Nephron (organoid): ENCODE results near the gene KIAA1671.

Experiments used
- H3K27ac Mint-ChIP-seq, 3 experiments: 2 replicates each; pipeline ENCODE4 v1.8.0; 2020; ENCODE audit warnings: mixed read lengths in 3 of 3, mild to moderate bottlenecking in 2 of 3, moderate library complexity in 1 of 3
- H3K27me3 Mint-ChIP-seq: 2 replicates; pipeline ENCODE4 v1.8.0; 2021; ENCODE audit warnings: low read depth, mild to moderate bottlenecking, moderate library complexity, mixed read lengths
- H3K36me3 Mint-ChIP-seq: 2 replicates; pipeline ENCODE4 v1.8.0; 2020; ENCODE audit warnings: low read depth, mixed read lengths
- H3K4me1 Mint-ChIP-seq: 2 replicates; pipeline ENCODE4 v1.8.0; 2020; ENCODE audit warnings: mixed read lengths
- H3K4me3 Mint-ChIP-seq, 3 experiments: 2 replicates each; pipeline ENCODE4 v1.8.0; 2020; ENCODE audit warnings: mild to moderate bottlenecking in 3 of 3, mixed read lengths in 3 of 3, moderate library complexity in 2 of 3
- H3K9me3 Mint-ChIP-seq: 2 replicates; pipeline ENCODE4 v1.8.0; 2020; ENCODE audit warnings: mixed read lengths
- TF ChIP-seq, protein P1 (sequence below), 3 experiments: fragments of 200-600 bp; sonication (generic); IDR thresholded peaks; one replicate each; pipeline ENCODE4 v1.5.0; 2021; ENCODE audit warnings: antibody characterized with exemption in 3 of 3; ENCODE audit not compliant: unreplicated experiment in 3 of 3

Gene KIAA1671

DNA sequence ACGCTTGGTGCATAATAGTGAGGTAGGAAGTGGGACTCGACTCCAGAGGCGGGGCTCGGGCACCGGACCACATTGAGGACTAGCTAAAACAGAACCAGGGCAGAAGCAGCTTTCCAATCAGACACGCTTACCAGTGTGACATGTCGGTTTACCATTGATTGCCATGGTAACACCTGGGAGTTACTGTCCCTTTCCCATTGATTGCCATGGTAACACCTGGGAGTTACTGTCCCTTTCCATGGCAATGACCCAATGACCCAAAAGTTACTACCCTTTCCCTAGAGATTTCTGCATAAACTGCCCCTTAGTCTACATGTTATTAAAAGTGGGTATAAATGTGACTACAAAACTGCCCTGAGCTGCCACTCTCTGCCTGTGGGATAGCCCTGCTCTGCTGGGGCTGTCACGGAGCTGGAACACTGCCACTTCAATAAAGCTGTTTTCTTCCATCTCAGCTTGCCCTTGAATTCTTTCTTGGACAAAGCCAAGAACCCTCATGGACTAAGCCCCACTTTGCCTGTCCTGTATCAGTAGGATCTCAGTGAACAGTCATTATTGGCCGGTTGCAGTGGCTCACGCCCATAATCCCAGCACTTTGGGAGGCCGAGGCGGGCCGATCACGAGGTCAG is 169.7 kb downstream of the KIAA1671 start:
- TF ChIP-seq, protein P1, sequence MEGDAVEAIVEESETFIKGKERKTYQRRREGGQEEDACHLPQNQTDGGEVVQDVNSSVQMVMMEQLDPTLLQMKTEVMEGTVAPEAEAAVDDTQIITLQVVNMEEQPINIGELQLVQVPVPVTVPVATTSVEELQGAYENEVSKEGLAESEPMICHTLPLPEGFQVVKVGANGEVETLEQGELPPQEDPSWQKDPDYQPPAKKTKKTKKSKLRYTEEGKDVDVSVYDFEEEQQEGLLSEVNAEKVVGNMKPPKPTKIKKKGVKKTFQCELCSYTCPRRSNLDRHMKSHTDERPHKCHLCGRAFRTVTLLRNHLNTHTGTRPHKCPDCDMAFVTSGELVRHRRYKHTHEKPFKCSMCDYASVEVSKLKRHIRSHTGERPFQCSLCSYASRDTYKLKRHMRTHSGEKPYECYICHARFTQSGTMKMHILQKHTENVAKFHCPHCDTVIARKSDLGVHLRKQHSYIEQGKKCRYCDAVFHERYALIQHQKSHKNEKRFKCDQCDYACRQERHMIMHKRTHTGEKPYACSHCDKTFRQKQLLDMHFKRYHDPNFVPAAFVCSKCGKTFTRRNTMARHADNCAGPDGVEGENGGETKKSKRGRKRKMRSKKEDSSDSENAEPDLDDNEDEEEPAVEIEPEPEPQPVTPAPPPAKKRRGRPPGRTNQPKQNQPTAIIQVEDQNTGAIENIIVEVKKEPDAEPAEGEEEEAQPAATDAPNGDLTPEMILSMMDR (IDR thresholded peaks at IDR 0.05; ENCODE audit: unreplicated experiment in 3 of 3) = no peak
- Mint-ChIP-seq H3K27ac (peak overlapping the region; percentile 32 to 72 (median 63)), H3K27me3 (peaks cover 3% of the 10 kb centered on the region), H3K4me1 (peaks cover 56% of the 10 kb centered on the region), H3K4me3 (no peak overlapping the region), H3K36me3 (peaks cover 10% of the 10 kb centered on the region), H3K9me3 (peaks cover 3% of the 10 kb centered on the region)

DNA sequence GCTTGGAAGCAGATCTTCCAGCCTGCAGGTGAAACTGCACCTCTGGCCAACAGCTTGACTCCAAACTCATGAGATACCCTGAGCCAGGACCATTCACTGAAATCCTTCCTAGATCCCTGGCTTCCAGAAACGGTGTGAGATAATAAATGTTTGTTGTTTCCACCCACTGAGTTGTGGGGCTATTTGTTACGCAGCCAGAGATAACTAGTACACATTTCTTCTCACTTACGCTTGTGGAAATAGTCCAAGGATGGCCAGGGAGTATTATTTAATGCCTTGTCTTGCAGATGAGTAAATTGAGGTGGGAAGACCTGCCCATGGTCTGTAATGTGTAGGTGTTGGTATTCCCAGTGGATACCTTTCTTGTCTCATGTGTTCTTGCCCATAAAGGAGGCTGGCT is 171.2 kb downstream of the KIAA1671 start:
- no peak overlapping the region for H3K4me3 Mint-ChIP-seq
- H3K36me3 Mint-ChIP-seq = peaks cover 10% of the 10 kb centered on the region
- peaks cover 57% of the 10 kb centered on the region for H3K4me1 Mint-ChIP-seq
- H3K27me3 Mint-ChIP-seq = peaks cover 5% of the 10 kb centered on the region
- no peak overlapping the region for H3K27ac Mint-ChIP-seq
- TF ChIP-seq, protein P1 (IDR thresholded peaks at IDR 0.05; ENCODE audit: unreplicated experiment in 3 of 3) = no peak
- peaks cover 3% of the 10 kb centered on the region for H3K9me3 Mint-ChIP-seq

DNA sequence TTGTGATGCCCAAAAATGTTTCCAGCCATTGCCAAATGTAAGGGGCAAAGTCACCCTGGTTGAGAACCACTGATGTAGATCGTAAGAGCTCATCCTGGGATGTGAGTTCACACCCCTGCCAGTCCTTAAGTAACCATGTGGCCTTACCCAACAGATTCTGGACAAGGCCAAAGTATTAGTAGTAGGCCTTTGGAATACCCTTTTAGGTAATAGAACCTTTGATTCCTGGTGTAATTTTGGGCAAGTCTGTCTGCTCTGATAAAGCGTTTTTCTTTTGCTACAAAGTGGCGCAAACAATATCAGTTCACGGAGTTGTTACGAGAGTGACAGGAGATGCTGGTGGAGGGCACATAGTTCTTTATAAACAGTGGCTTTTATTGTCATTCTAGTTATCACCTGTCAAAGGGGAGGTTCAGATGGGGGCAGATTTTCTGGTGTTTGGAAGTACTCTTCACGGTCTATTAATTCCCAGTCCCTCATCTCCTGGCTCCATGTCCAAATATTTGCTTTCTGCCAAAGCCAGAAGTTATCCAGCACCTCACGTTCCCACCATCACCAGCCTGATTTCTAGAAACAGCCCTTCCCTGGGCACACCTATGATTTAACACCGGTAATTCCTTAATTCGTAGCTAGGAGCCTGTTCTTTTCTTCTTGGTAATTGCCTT is 173.3 kb downstream of the KIAA1671 start:
- TF ChIP-seq, protein P1 (IDR thresholded peaks at IDR 0.05; ENCODE audit: unreplicated experiment in 3 of 3) = no peak
- Mint-ChIP-seq H3K27ac (peak overlapping the region in 2 of 3 experiments; percentile 24 to 53), H3K4me3 (no peak overlapping the region), H3K27me3 (peaks cover 5% of the 10 kb centered on the region), H3K36me3 (peaks cover 10% of the 10 kb centered on the region), H3K9me3 (peaks cover 3% of the 10 kb centered on the region), H3K4me1 (peaks cover 36% of the 10 kb centered on the region)

DNA sequence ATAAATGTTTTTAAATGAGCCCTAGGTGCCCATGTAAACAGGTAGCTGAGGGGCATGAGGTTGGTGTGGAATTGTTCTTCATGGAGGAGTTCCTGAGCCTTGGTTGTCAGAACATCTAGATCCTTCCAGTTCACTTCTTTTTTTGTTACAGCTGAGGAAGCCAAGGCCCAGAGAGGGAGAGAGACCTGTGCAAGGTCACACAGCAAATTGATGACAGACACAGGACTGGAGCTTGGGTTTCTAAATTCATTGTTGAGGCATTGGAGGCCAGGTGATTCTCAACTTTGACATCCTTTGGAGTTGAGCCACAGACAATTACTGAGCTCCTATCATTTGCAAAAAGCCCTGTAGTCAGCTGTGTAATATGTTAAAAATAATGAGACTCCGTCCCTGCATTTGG is 174.0 kb downstream of the KIAA1671 start:
- Mint-ChIP-seq H3K27ac (peak overlapping the region in 1 of 3 experiments; percentile 53), H3K4me1 (peaks cover 31% of the 10 kb centered on the region), H3K4me3 (no peak overlapping the region), H3K36me3 (peaks cover 9% of the 10 kb centered on the region), H3K9me3 (peaks cover 3% of the 10 kb centered on the region), H3K27me3 (peaks cover 5% of the 10 kb centered on the region)
- TF ChIP-seq, protein P1 (IDR thresholded peaks at IDR 0.05; ENCODE audit: unreplicated experiment in 3 of 3) = no peak

DNA sequence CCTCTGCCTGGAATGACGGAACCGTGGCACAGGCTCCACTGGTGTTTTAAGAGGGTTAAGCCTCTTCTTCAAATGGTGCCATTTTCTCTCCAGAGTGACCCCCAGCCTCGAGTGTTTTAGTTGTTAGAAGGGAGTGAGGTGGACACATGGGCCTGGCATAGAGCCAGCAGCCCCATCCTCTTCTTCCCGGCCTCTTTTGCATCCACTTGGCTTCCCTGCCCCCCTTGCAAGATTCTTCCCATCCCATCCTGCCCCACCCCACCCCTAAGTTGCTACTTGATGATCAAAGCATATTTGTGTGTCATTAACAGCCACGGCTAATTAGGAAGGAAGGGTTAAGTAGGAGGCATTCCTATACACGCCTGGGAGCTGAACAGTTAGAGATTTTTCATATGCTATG is 174.8 kb downstream of the KIAA1671 start:
- peaks cover 29% of the 10 kb centered on the region for H3K4me1 Mint-ChIP-seq
- no peak overlapping the region for H3K4me3 Mint-ChIP-seq
- peaks cover 7% of the 10 kb centered on the region for H3K36me3 Mint-ChIP-seq
- peaks cover 3% of the 10 kb centered on the region for H3K9me3 Mint-ChIP-seq
- peak overlapping the region in 2 of 3 experiments; percentile 37 to 55 for H3K27ac Mint-ChIP-seq
- TF ChIP-seq, protein P1 (IDR thresholded peaks at IDR 0.05; ENCODE audit: unreplicated experiment in 3 of 3) = no peak
- peaks cover 5% of the 10 kb centered on the region for H3K27me3 Mint-ChIP-seq
